Peyer's patch (tissue), 4 donors: ENCODE data around the gene MRC2.

Source experiments
- CTCF ChIP-seq, 6 experiments: fragments of 450-650 bp in 4 of 6; fragments of 200-600 bp in 2 of 6; sonication (generic) in 1 of 6; IDR thresholded peaks; one replicate each; pipeline ENCODE4 v1.5.1; 2017 to 2019; ENCODE audit warnings: antibody characterized with exemption in 6 of 6, mild to moderate bottlenecking in 3 of 6, moderate library complexity in 1 of 6
- POLR2A ChIP-seq, 2 donors: fragments of 450-650 bp; IDR thresholded peaks; one replicate each; pipeline ENCODE4 v1.5.1; 2017; ENCODE audit warnings: antibody characterized with exemption in 2 of 2, mild to moderate bottlenecking in 2 of 2, moderate library complexity in 2 of 2

- TF ChIP-seq CTCF (IDR thresholded peaks at IDR 0.05) (no peak), POLR2A (IDR thresholded peaks at IDR 0.05) (no peak)
Observed at GRCh38 chr17:62663304-62663703, 35.8 kb downstream of the MRC2 start.
